Endodermal cell (in vitro differentiated cells): ENCODE data around the gene HS6ST3. TPM values are rescaled to one million over a fixed set of nuclear protein-coding genes. Genes with fewer than 3 reads are reported as not detected.
A peak's percentile ranks its signal among the peaks of the same experiment; 100 is the strongest.

Source experiments
- DNase-seq: peaks from one replicate; pipeline ENCODE4 v3.0.0-alpha.2; 2017
- H3K27ac ChIP-seq: 2 replicates; pipeline ENCODE4 v1.5.1; 2013; ENCODE audit warnings: mild to moderate bottlenecking, low read depth, low read length, moderate library complexity
- H3K27me3 ChIP-seq: 2 replicates; pipeline ENCODE4 v1.6.1; 2013; ENCODE audit warnings: mild to moderate bottlenecking, low read length, moderate library complexity; ENCODE audit not compliant: insufficient read depth, control insufficient read depth, poor library complexity, severe bottlenecking
- H3K36me3 ChIP-seq: 2 replicates; pipeline ENCODE4 v1.7.0; 2013; ENCODE audit warnings: mild to moderate bottlenecking, low read length, moderate library complexity; ENCODE audit not compliant: control insufficient read depth, insufficient read depth
- H3K4me1 ChIP-seq: one replicate; pipeline ENCODE4 v1.7.0; 2013; ENCODE audit warnings: low read length; ENCODE audit not compliant: control insufficient read depth, insufficient read depth
- H3K4me3 ChIP-seq: 2 replicates; pipeline ENCODE4 v1.5.1; 2013; ENCODE audit warnings: mild to moderate bottlenecking, low read length, moderate library complexity
- H3K9ac ChIP-seq: 2 replicates; pipeline ENCODE4 v1.6.1; 2013; ENCODE audit warnings: mild to moderate bottlenecking, low read length, moderate library complexity; ENCODE audit not compliant: poor library complexity, severe bottlenecking; ENCODE audit errors: extremely low read depth
- H3K9me3 ChIP-seq: 2 replicates; pipeline ENCODE4 v1.6.1; 2013; ENCODE audit warnings: mild to moderate bottlenecking, low read length, moderate library complexity; ENCODE audit not compliant: control insufficient read depth
- H3K27ac Mint-ChIP-seq: 2 replicates; pipeline ENCODE4 v1.8.0; 2020; ENCODE audit warnings: mixed read lengths
- H3K27me3 Mint-ChIP-seq: 2 replicates; pipeline ENCODE4 v1.8.0; 2021; ENCODE audit warnings: mild to moderate bottlenecking, mixed read lengths; ENCODE audit not compliant: insufficient read depth
- H3K36me3 Mint-ChIP-seq: 2 replicates; pipeline ENCODE4 v1.8.0; 2020; ENCODE audit warnings: low read depth, mixed read lengths
- H3K4me1 Mint-ChIP-seq: 2 replicates; pipeline ENCODE4 v1.8.0; 2020; ENCODE audit warnings: mixed read lengths
- H3K4me3 Mint-ChIP-seq: 2 replicates; pipeline ENCODE4 v1.8.0; 2020; ENCODE audit warnings: mild to moderate bottlenecking, moderate library complexity, mixed read lengths
- H3K9me3 Mint-ChIP-seq: 2 replicates; pipeline ENCODE4 v1.8.0; 2020; ENCODE audit warnings: mild to moderate bottlenecking, mixed read lengths
- WGBS, 2 experiments: methylation state at CpG; one replicate each; pipeline versions ENCODE4 v1.1.5 to v1.1.7; 2013; ENCODE audit warnings: missing lambda C conversion rate in 2 of 2, mixed read lengths in 1 of 2; ENCODE audit not compliant: insufficient coverage in 1 of 2, insufficient read length in 1 of 2; 5-methylcytosine and 5-hydroxymethylcytosine counted together
- total RNA-seq, 2 donors: library from RNA; stranded (reverse); fragmentation: NEBNext Ultra II Directional in 1 of 2; extraction: Animal tissue kit (Norgen Biotek cat#: 25700) in 1 of 2; gene quantifications; 2 replicates in 1 of 2; 3 replicates in 1 of 2; pipeline ENCODE4 v1.2.1, GENCODE V29; 2021
- TF ChIP-seq, protein P1 (sequence below): fragments of 200-600 bp; sonication (generic); conservative IDR thresholded peaks from 2 replicates; pipeline ENCODE4 v1.5.0; 2021; ENCODE audit warnings: antibody characterized with exemption, mild to moderate bottlenecking

HS6ST3 gene
- total RNA-seq, 2 donors from 2014 or later, result 0.84 to 1.1 TPM

DNA sequence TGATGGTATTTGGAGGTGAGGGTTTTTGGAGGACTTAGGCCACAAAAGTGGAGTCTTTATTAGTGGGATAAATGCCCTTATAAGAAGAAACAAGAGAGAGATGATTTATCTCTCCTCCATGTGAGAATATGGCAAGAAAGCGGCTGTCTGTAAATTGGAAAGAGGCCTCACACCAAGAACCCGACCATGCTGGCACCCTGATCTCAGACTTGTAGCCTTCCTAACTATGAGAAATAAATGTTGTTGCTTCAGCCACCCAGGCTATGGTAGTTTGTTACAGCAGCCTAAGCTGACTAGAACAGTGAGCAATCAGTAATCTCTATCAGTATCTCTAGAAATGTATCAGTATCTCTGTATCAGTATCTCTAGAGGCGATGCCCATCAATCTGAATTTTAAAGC, 617.2 kb downstream of the HS6ST3 start:
- H3K9me3 Mint-ChIP-seq, result peaks cover 4% of the 10 kb centered on the region

DNA sequence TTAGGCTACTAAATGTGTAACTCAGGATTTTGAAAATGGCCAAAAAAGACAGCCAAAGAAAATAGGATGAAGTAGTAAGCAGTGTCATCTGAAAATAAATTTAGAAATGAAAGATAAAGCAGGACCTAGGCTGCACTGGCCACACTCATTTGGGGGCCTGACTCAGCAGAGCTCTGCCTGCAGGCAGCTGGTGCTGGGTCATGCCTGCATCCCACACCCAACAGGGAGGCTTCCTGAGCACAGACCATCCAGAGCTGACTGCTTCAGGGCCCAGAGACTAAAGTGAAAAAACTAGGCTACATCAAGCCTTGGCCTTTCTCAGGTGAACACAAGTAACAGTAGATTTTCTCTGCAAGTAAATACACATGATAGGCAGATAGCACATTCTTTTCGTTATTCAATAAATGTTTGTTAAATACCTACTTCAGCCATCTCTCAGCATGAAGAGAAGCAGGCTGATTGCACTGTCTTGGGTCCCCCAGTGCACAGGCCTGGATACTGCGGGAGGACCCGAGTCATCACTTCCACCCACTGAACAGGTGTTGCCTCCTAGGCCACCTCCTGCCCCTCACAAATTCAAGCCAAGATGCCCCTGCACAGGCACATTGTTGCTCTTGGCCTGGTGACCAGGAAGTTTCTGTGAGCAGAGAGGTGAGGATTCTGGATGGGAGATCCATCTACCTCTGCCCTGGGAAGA, 620.4 kb downstream of the HS6ST3 start:
- H3K9me3 ChIP-seq, result no peaks in the 10 kb centered on the region
- WGBS, 2 experiments, result 92% methylated on average over 3 of the region's 3 CpGs; no CpG with 5 or more reads in 1 of the 2 experiments
- no peaks in the 10 kb centered on the region for H3K27me3 Mint-ChIP-seq
- H3K4me3 ChIP-seq, result no peak overlapping the region
- no peak overlapping the region for H3K27ac Mint-ChIP-seq
- H3K27ac ChIP-seq, result no peak overlapping the region
- peak; percentile 74 for DNase-seq
- H3K9ac ChIP-seq, result no peak overlapping the region
- H3K9me3 Mint-ChIP-seq, result no peaks in the 10 kb centered on the region
- H3K4me3 Mint-ChIP-seq, result no peak overlapping the region
- H3K36me3 ChIP-seq, result no peaks in the 10 kb centered on the region
- H3K4me1 Mint-ChIP-seq, result no peaks in the 10 kb centered on the region
- TF ChIP-seq, protein P1, sequence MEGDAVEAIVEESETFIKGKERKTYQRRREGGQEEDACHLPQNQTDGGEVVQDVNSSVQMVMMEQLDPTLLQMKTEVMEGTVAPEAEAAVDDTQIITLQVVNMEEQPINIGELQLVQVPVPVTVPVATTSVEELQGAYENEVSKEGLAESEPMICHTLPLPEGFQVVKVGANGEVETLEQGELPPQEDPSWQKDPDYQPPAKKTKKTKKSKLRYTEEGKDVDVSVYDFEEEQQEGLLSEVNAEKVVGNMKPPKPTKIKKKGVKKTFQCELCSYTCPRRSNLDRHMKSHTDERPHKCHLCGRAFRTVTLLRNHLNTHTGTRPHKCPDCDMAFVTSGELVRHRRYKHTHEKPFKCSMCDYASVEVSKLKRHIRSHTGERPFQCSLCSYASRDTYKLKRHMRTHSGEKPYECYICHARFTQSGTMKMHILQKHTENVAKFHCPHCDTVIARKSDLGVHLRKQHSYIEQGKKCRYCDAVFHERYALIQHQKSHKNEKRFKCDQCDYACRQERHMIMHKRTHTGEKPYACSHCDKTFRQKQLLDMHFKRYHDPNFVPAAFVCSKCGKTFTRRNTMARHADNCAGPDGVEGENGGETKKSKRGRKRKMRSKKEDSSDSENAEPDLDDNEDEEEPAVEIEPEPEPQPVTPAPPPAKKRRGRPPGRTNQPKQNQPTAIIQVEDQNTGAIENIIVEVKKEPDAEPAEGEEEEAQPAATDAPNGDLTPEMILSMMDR, result no peak
- no peaks in the 10 kb centered on the region for H3K36me3 Mint-ChIP-seq
- no peaks in the 10 kb centered on the region for H3K27me3 ChIP-seq
- no peaks in the 10 kb centered on the region for H3K4me1 ChIP-seq

More for the DNA sequence above, 617.2 kb downstream of the HS6ST3 start:
- Histone ChIP-seq H3K9me3 (no peaks in the 10 kb centered on the region), H3K4me3 (no peak overlapping the region), H3K9ac (no peak overlapping the region), H3K27ac (no peak overlapping the region), H3K4me1 (no peaks in the 10 kb centered on the region), H3K27me3 (no peaks in the 10 kb centered on the region), H3K36me3 (no peaks in the 10 kb centered on the region)
- H3K4me1 Mint-ChIP-seq, result no peaks in the 10 kb centered on the region
- H3K36me3 Mint-ChIP-seq, result no peaks in the 10 kb centered on the region
- no peak overlapping the region for H3K27ac Mint-ChIP-seq
- H3K4me3 Mint-ChIP-seq, result no peak overlapping the region
- no peaks in the 10 kb centered on the region for H3K27me3 Mint-ChIP-seq
- DNase-seq, result no peak
- WGBS, 2 experiments, result 95 to 100% methylated on average over 2 to 3 of the region's 3 CpGs
- TF ChIP-seq, protein P1, result no peak

DNA sequence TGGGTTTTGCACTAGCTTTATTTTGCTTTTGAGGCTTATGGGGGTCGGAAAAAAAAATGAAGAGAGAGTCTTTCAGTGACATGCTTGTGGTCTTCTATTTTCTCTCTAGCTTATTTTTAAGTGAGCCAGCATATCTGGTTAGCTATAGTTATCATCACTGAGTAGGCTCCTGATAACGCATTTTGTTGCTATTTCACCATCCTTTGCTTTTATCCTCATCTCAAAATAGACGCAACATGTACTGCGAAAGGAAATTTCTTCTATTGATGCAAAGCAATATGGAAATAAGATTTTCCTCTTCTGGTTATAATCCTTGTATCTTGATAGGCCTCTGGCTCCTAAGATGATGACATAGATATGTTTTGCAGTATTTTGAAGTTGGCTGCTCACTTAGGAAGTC, 630.5 kb downstream of the HS6ST3 start:
- H3K36me3 ChIP-seq, result no peaks in the 10 kb centered on the region
- no peaks in the 10 kb centered on the region for H3K4me1 Mint-ChIP-seq
- H3K27ac Mint-ChIP-seq, result no peak overlapping the region
- no peak overlapping the region for H3K4me3 Mint-ChIP-seq
- DNase-seq, result no peak
- no peak overlapping the region for H3K27ac ChIP-seq
- WGBS, 2 experiments, result 92 to 100% methylated on average over 2 to 4 of the region's 4 CpGs
- H3K9me3 Mint-ChIP-seq, result no peaks in the 10 kb centered on the region
- H3K9me3 ChIP-seq, result no peaks in the 10 kb centered on the region
- H3K9ac ChIP-seq, result no peak overlapping the region
- no peak overlapping the region for H3K4me3 ChIP-seq
- H3K27me3 Mint-ChIP-seq, result no peaks in the 10 kb centered on the region
- H3K27me3 ChIP-seq, result no peaks in the 10 kb centered on the region
- no peaks in the 10 kb centered on the region for H3K4me1 ChIP-seq
- no peaks in the 10 kb centered on the region for H3K36me3 Mint-ChIP-seq
- TF ChIP-seq, protein P1, result no peak
